ENCODE results near the gene FRMPD2.
"Not testable (repeated sequence)": the region's sequence is repeated elsewhere in the genome, so short reads cannot be mapped to it uniquely, and the experiment has no call there.

FRMPD2 gene

GRCh38 chr10:48289501-48290238, 15.2 kb upstream of the FRMPD2 start:
- peak; percentile 49 for DNase-seq

- DNase-seq: no peak
Measured at GRCh38 chr10:48288661-48289060, 14.2 kb upstream of the FRMPD2 start.

GRCh38 chr10:48287417-48288391, 13.2 kb upstream of the FRMPD2 start:
- no peak for DNase-seq

- no peak for DNase-seq
Measured at GRCh38 chr10:48286356-48286755, 11.9 kb upstream of the FRMPD2 start.

GRCh38 chr10:48285710-48286109, 11.2 kb upstream of the FRMPD2 start:
- DNase-seq: no peak

- DNase-seq: no peak
Measured at GRCh38 chr10:48284811-48285210, 10.3 kb upstream of the FRMPD2 start.

GRCh38 chr10:48284002-48284546, 9.6 kb upstream of the FRMPD2 start:
- DNase-seq: no peak

- no peak for DNase-seq
Measured at GRCh38 chr10:48282829-48283228, 8.3 kb upstream of the FRMPD2 start.

GRCh38 chr10:48281697-48282096, 7.2 kb upstream of the FRMPD2 start:
- not testable (repeated sequence) for DNase-seq

GRCh38 chr10:48279081-48279751, 4.7 kb upstream of the FRMPD2 start:
- DNase-seq: no peak

GRCh38 chr10:48277093-48277492, 2.6 kb upstream of the FRMPD2 start:
- no peak for DNase-seq

GRCh38 chr10:48273741-48274140, 755 bp downstream of the FRMPD2 start:
- DNase-seq: no peak

- no peak for DNase-seq
Measured at GRCh38 chr10:48272682-48273081, 1.8 kb downstream of the FRMPD2 start.

- DNase-seq: no peak
Measured at GRCh38 chr10:48271047-48271730, 3.3 kb downstream of the FRMPD2 start.

- DNase-seq: no peak
Measured at GRCh38 chr10:48266528-48266927, 8.0 kb downstream of the FRMPD2 start.

GRCh38 chr10:48258105-48258504, 16.4 kb downstream of the FRMPD2 start:
- DNase-seq: no peak

- DNase-seq: no peak
Measured at GRCh38 chr10:48257407-48257961, 17.0 kb downstream of the FRMPD2 start.

GRCh38 chr10:48255722-48256121, 18.8 kb downstream of the FRMPD2 start:
- DNase-seq: no peak

- no peak for DNase-seq
Measured at GRCh38 chr10:48254750-48255512, 19.6 kb downstream of the FRMPD2 start.

GRCh38 chr10:48253970-48254657, 20.4 kb downstream of the FRMPD2 start:
- no peak for DNase-seq

- DNase-seq: no peak
Measured at GRCh38 chr10:48252354-48252650, 22.2 kb downstream of the FRMPD2 start.
